ENCODE measurements around the gene POU2F3. TPM values are rescaled to one million over a fixed set of nuclear protein-coding genes. Genes with fewer than 3 reads are reported as not detected.

Gene POU2F3
- total RNA-seq, 3 donors from 2014 or later (not counting 1 experiment from before 2014, with no cell fraction given), result not detected

DNA sequence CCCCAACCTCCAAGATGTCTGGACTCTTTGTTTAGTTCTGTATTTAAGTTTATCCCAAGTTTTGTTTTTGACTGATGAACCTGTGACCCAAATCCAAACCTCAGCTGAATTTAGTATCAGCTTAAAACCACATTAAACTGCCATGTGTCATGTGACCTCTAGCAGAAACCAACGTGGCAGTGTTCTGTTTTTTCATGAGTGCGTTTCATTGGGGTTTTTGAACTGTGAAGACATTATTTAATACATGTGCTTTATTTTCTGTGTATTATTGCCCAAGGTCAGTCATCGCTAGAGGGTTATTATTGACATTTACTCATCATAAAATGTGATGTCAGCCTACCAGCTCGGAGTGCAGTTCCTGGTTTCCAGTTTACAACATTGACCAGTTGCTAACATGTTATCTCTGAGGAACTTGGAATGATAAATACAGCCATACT is 86.9 kb downstream of the POU2F3 start:
- Mint-ChIP-seq H3K4me1 (peaks cover 26 to 27% of the 10 kb centered on the region in 2 donors), H3K27ac (no peak overlapping the region), H3K27me3 (ENCODE audit: low read depth in 2 of 2) (peaks cover 55 to 77% of the 10 kb centered on the region in 2 donors), H3K9me3 (no peaks in the 10 kb centered on the region), H3K4me3 (no peak overlapping the region), H3K36me3 (no peaks in the 10 kb centered on the region)
- Histone ChIP-seq H3K27ac (ENCODE audit: low read length) (no peak overlapping the region), H3K4me3 (ENCODE audit: low read length) (no peak overlapping the region), H3K4me1 (ENCODE audit: control insufficient read depth, insufficient read depth, low read length) (peaks cover 3% of the 10 kb centered on the region), H3K36me3 (ENCODE audit: control insufficient read depth, insufficient read depth, low read length) (no peaks in the 10 kb centered on the region), H3K27me3 (ENCODE audit: control insufficient read depth, insufficient read depth, low read length) (peaks cover 22% of the 10 kb centered on the region), H3K9me3 (ENCODE audit: control insufficient read depth, insufficient read depth, low read length) (no peaks in the 10 kb centered on the region)
- DNase-seq (peak in 1 of 2 donors; percentile 38), ATAC-seq (no peak)
- 6% methylated on average over 2 of the region's 4 CpGs for WGBS (ENCODE audit: insufficient coverage)
- TF ChIP-seq, protein P1, sequence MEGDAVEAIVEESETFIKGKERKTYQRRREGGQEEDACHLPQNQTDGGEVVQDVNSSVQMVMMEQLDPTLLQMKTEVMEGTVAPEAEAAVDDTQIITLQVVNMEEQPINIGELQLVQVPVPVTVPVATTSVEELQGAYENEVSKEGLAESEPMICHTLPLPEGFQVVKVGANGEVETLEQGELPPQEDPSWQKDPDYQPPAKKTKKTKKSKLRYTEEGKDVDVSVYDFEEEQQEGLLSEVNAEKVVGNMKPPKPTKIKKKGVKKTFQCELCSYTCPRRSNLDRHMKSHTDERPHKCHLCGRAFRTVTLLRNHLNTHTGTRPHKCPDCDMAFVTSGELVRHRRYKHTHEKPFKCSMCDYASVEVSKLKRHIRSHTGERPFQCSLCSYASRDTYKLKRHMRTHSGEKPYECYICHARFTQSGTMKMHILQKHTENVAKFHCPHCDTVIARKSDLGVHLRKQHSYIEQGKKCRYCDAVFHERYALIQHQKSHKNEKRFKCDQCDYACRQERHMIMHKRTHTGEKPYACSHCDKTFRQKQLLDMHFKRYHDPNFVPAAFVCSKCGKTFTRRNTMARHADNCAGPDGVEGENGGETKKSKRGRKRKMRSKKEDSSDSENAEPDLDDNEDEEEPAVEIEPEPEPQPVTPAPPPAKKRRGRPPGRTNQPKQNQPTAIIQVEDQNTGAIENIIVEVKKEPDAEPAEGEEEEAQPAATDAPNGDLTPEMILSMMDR (IDR thresholded peaks at IDR 0.05), result no peak
- intact Hi-C loops (cut with micrococcal nuclease), result no loop called here

DNA sequence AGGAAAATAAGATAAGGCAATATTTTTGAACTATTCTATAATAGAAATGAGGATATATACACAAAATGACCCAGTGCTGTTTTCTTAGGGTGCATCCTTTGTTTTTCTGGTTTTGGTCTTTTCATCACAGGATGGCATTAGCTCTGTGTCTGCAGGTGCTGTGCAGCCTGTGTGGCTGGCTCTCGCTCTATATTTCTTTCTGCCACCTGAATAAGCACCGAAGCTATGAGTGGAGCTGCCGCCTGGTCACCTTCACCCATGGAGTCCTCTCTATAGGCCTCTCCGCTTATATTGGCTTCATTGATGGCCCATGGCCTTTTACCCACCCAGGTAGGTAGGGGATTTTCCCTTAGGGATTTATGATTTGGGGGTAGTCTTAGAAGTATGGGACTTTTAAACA is 87.4 kb downstream of the POU2F3 start:
- DNase-seq, result no peak
- 88% methylated on average over 4 of the region's 4 CpGs for WGBS (ENCODE audit: insufficient coverage)
- peaks cover 3% of the 10 kb centered on the region for H3K4me1 ChIP-seq (ENCODE audit: control insufficient read depth, insufficient read depth, low read length)
- Mint-ChIP-seq H3K4me3 (no peak overlapping the region), H3K36me3 (no peaks in the 10 kb centered on the region), H3K27me3 (ENCODE audit: low read depth in 2 of 2) (peaks cover 55 to 76% of the 10 kb centered on the region in 2 donors), H3K9me3 (no peaks in the 10 kb centered on the region), H3K4me1 (peaks cover 26 to 27% of the 10 kb centered on the region in 2 donors), H3K27ac (no peak overlapping the region)
- H3K36me3 ChIP-seq (ENCODE audit: control insufficient read depth, insufficient read depth, low read length), result no peaks in the 10 kb centered on the region
- ATAC-seq, result no peak
- no peak overlapping the region for H3K27ac ChIP-seq (ENCODE audit: low read length)
- peaks cover 22% of the 10 kb centered on the region for H3K27me3 ChIP-seq (ENCODE audit: control insufficient read depth, insufficient read depth, low read length)
- TF ChIP-seq, protein P1 (IDR thresholded peaks at IDR 0.05), result no peak
- intact Hi-C loops (cut with micrococcal nuclease), result no loop called here
- no peak overlapping the region for H3K4me3 ChIP-seq (ENCODE audit: low read length)
- H3K9me3 ChIP-seq (ENCODE audit: control insufficient read depth, insufficient read depth, low read length), result no peaks in the 10 kb centered on the region

DNA sequence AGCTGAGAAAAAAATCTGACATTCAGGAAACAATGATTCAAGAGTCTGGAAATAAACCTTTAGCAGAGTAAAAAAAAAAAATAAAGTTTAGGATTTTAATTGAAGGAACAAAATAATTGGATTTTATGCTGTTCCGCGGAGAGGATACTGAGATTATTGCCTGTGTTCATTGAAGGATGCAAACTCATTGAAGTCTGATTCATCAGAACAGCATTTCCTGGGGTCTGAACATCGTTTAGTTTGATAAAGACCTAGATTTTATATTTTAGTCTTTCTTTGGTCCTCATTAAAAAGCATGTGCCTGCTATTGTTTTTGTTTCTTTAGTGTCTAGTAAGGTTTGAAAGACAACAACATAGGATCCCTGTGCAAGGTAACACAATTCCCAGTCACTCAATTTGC is 89.6 kb downstream of the POU2F3 start:
- intact Hi-C loops (cut with micrococcal nuclease), result no loop called here
- 87% methylated on average over 3 of the region's 3 CpGs for WGBS (ENCODE audit: insufficient coverage)
- H3K4me3 Mint-ChIP-seq, result no peak overlapping the region

More for the DNA sequence above, 89.6 kb downstream of the POU2F3 start:
- no peak overlapping the region for H3K27ac Mint-ChIP-seq
- no peak overlapping the region for H3K27ac ChIP-seq (ENCODE audit: low read length)
- H3K27me3 ChIP-seq (ENCODE audit: control insufficient read depth, insufficient read depth, low read length), result peaks cover 14% of the 10 kb centered on the region
- no peaks in the 10 kb centered on the region for H3K9me3 Mint-ChIP-seq
- TF ChIP-seq, protein P1 (IDR thresholded peaks at IDR 0.05), result no peak
- H3K36me3 Mint-ChIP-seq, result no peaks in the 10 kb centered on the region
- H3K36me3 ChIP-seq (ENCODE audit: control insufficient read depth, insufficient read depth, low read length), result no peaks in the 10 kb centered on the region
- no peak for DNase-seq
- peaks cover 3% of the 10 kb centered on the region for H3K4me1 ChIP-seq (ENCODE audit: control insufficient read depth, insufficient read depth, low read length)
- peaks cover 24 to 26% of the 10 kb centered on the region in 2 donors for H3K4me1 Mint-ChIP-seq
- H3K4me3 ChIP-seq (ENCODE audit: low read length), result no peak overlapping the region
- H3K27me3 Mint-ChIP-seq (ENCODE audit: low read depth in 2 of 2), result peaks cover 45 to 66% of the 10 kb centered on the region in 2 donors
- ATAC-seq, result no peak
- H3K9me3 ChIP-seq (ENCODE audit: control insufficient read depth, insufficient read depth, low read length), result no peaks in the 10 kb centered on the region

All from natural killer cell (primary cell).